ENCODE results near the gene GGTA1. TPM values are rescaled to one million over a fixed set of nuclear protein-coding genes. Genes with fewer than 3 reads are reported as not detected.
A peak's percentile ranks its signal among the peaks of the same experiment; 100 is the strongest.

Gene GGTA1
- total RNA-seq, 4 donors from 2014 or later: 10.8 to 34.0 (median 27.2) TPM

DNA sequence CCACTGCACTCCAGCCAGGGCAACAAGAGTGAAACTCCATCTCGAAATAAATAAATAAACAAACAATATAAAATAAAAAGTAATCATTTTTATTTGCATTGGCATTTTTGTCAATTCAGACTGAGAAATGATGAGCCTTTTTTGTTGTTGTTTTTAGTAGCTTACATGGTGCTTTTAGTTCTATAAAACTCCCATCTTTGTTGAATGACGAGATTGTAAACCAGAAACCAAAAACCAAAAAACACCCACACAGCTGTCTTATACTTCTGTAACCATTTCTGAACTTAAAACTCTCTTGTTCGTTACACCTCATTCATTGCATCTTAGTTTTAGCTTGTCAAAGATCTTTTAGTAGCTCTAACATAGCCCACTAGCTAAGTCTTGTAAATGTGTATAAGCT, 44.7 kb downstream of the GGTA1 start:
- intact Hi-C loops (cut with DNase I): no loop called here
- no peak overlapping the region for H3K4me3 ChIP-seq

DNA sequence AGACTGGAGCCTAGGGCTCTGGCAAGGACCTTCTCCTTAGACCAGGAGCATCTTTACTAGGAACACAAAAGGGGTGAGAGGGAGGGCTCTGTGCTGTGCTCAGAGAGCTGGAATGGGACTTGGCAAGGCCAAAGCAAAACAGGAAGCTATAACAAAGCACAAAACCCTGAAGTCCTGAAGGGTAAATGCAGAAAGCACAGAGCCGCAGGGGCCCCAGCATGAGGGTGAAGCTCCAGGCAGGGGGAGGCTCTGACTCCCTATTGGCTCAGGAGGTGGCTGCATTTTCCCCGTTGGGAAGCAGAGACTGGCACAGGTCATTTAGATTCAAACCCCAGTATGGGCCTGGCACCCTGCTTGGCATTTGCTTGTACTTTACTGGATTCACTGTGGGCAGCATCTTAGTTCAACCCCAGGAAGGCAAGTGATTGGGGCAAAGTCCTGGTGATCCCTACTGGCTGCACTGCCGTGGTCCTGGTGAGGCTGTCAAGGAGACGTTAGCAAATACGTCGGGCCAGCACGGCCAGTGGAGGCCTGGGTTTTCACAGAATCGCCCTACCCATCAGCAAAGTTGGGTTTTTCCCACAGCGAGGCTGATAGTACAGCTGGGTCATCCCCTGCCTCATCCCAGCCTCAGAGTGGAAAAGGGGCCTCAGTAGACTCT, 46.3 kb downstream of the GGTA1 start:
- WGBS, 2 donors: 59 to 71% methylated on average over 9 of the region's 9 CpGs
- Histone ChIP-seq H3K27ac (peak overlapping the region in 1 of 4 donors; percentile 31), H3K4me3 (no peak overlapping the region), H3K9me3 (no peaks in the 10 kb centered on the region), H3K27me3 (no peaks in the 10 kb centered on the region), H3K36me3 (peaks cover 0 to 40% (median 0%) of the 10 kb centered on the region in 3 donors), H3K4me1 (peaks cover 0 to 38% (median 7%) of the 10 kb centered on the region in 3 donors)
- DNase-seq: no peak
- intact Hi-C loops (cut with DNase I): no loop called here
- TF ChIP-seq, protein P1, sequence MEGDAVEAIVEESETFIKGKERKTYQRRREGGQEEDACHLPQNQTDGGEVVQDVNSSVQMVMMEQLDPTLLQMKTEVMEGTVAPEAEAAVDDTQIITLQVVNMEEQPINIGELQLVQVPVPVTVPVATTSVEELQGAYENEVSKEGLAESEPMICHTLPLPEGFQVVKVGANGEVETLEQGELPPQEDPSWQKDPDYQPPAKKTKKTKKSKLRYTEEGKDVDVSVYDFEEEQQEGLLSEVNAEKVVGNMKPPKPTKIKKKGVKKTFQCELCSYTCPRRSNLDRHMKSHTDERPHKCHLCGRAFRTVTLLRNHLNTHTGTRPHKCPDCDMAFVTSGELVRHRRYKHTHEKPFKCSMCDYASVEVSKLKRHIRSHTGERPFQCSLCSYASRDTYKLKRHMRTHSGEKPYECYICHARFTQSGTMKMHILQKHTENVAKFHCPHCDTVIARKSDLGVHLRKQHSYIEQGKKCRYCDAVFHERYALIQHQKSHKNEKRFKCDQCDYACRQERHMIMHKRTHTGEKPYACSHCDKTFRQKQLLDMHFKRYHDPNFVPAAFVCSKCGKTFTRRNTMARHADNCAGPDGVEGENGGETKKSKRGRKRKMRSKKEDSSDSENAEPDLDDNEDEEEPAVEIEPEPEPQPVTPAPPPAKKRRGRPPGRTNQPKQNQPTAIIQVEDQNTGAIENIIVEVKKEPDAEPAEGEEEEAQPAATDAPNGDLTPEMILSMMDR (IDR thresholded peaks at IDR 0.05): no peak
- TF ChIP-seq POLR2A (IDR thresholded peaks at IDR 0.05): no peak

More for the DNA sequence above, 44.7 kb downstream of the GGTA1 start:
- no peaks in the 10 kb centered on the region for H3K27me3 ChIP-seq
- no peak for TF ChIP-seq POLR2A (IDR thresholded peaks at IDR 0.05)
- TF ChIP-seq, protein P1 (IDR thresholded peaks at IDR 0.05): no peak
- H3K9me3 ChIP-seq: no peaks in the 10 kb centered on the region
- peaks cover 0 to 30% (median 7%) of the 10 kb centered on the region in 3 donors for H3K4me1 ChIP-seq
- DNase-seq: no peak
- 74 to 80% methylated on average over 3 of the region's 3 CpGs for WGBS, 2 donors
- no peak overlapping the region for H3K27ac ChIP-seq
- peaks cover 0 to 54% (median 0%) of the 10 kb centered on the region in 3 donors for H3K36me3 ChIP-seq

DNA sequence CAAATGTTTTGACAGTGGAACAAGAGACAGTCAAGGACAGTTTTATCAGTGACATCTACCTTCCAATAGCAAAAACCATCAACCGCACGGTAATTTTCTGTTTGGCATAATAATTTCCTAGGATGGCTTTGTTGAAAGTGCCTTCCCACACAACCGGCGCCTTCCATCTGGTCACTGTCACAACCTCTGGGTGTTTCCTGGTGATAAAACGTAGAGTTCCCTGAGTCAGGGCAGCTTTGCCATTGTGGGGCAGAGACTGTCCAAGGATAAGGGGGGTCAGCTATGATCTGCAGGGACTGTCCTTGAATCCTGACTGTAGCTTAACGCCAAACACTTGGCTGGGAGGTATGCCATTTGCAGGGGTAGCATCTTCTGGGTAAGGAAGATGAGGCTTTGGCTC, 47.6 kb downstream of the GGTA1 start:
- intact Hi-C loops (cut with DNase I): no loop called here
- H3K4me3 ChIP-seq: no peak overlapping the region
- no peak for DNase-seq
- H3K9me3 ChIP-seq: no peaks in the 10 kb centered on the region
- TF ChIP-seq POLR2A (IDR thresholded peaks at IDR 0.05): no peak
- TF ChIP-seq, protein P1 (IDR thresholded peaks at IDR 0.05): no peak
- H3K27ac ChIP-seq: peak overlapping the region in 1 of 4 donors; percentile 5
- 84 to 87% methylated on average over 6 of the region's 6 CpGs for WGBS, 2 donors
- peaks cover 0 to 38% (median 7%) of the 10 kb centered on the region in 3 donors for H3K4me1 ChIP-seq
- H3K36me3 ChIP-seq: peaks cover 0 to 31% (median 0%) of the 10 kb centered on the region in 3 donors
- H3K27me3 ChIP-seq: no peaks in the 10 kb centered on the region

DNA sequence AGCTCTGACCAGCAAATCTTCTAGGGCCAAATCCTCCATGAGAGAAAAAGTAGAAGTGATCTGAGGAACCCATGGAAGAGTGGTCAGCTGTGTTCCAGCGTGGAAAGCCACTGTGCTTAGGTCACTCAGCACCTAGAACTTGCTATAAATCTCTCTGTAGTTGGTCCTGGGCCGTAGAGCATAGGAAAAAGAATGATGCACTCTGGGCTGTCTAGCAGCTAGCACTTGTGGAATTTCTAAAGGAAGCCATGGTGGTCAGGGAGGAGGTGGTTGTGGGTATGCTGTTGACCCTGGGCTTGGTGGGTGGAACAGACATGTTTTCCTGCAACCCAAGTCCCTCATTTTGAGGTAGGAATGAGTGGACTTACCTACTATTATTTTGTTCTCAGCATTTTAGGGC, 48.1 kb downstream of the GGTA1 start:
- H3K27ac ChIP-seq: peak overlapping the region in 2 of 4 donors; percentile 5 to 73
- H3K9me3 ChIP-seq: no peaks in the 10 kb centered on the region
- no peak overlapping the region for H3K4me3 ChIP-seq
- TF ChIP-seq POLR2A (IDR thresholded peaks at IDR 0.05): no peak
- TF ChIP-seq, protein P1 (IDR thresholded peaks at IDR 0.05): no peak
- H3K4me1 ChIP-seq: peaks cover 0 to 38% (median 7%) of the 10 kb centered on the region in 3 donors
- peaks cover 0 to 26% (median 0%) of the 10 kb centered on the region in 3 donors for H3K36me3 ChIP-seq
- H3K27me3 ChIP-seq: no peaks in the 10 kb centered on the region
- no peak for DNase-seq
- WGBS, 2 donors: 44 to 64% methylated on average over 2 of the region's 2 CpGs
- intact Hi-C loops (cut with DNase I): no loop called here

DNA sequence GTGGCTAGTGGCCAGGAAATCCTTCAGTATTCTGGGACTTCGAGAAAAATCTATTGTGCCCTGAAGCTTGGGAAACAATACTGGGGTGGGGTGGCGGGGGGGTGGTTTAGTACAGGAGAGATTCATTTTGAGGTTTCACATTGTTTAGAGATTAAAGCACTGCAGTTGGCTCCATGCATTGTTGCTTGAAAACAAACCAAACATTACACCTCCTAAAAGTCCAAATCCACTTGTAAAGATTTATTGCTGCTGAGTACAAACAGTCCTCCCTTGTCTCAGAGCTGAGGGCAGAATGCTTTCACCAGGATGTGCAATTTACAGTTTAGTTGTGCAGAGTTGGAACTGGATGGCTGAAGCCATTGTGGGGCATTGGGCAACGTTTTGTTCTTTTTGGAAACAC, 49.4 kb downstream of the GGTA1 start:
- H3K27me3 ChIP-seq: no peaks in the 10 kb centered on the region
- peaks cover 0 to 13% (median 0%) of the 10 kb centered on the region in 3 donors for H3K36me3 ChIP-seq
- peaks cover 0 to 38% (median 7%) of the 10 kb centered on the region in 3 donors for H3K4me1 ChIP-seq
- intact Hi-C loops (cut with DNase I): no loop called here
- H3K4me3 ChIP-seq: no peak overlapping the region
- no peak for DNase-seq
- TF ChIP-seq POLR2A (IDR thresholded peaks at IDR 0.05): no peak
- TF ChIP-seq, protein P1 (IDR thresholded peaks at IDR 0.05): no peak
- H3K9me3 ChIP-seq: no peaks in the 10 kb centered on the region
- peak overlapping the region in 3 of 4 donors; percentile 14 to 73 (median 38) for H3K27ac ChIP-seq
- WGBS, 2 donors: 17 to 49% methylated on average over 2 to 3 of the region's 3 CpGs
